Astrocyte (in vitro differentiated cells and primary cell): ENCODE results near the gene CACNA1C.

ENCODE experiments used
- EZH2 ChIP-seq: IDR thresholded peaks from 2 replicates; pipeline ENCODE4 v1.6.1; 2012; ENCODE audit warnings: mild to moderate bottlenecking, low read length, inconsistent platforms; ENCODE audit not compliant: insufficient read depth
- TF ChIP-seq, protein P1 (sequence below): IDR thresholded peaks from 2 replicates; pipeline ENCODE4 v1.5.1; 2011; ENCODE audit warnings: low read depth, mild to moderate bottlenecking, inconsistent platforms, low read length, moderate library complexity; ENCODE audit not compliant: insufficient read depth

DNA sequence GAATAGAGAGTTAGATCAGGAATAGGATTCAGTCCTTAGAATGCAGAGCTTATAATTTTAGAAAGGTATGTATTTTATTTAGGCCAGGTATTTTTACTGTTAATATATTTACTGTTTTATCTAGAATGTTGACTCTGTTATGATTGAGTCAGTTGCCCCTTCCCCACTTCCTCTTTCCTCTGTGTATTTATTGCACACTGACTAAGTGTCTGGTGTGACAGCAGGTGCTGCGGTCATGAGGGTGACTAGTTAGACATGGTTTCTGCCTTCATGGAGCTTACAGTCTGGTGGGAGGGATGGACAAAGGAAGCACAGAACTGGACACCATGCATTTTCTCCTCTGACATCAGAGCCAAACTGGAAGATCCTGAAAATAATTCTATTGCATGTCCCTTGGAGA lies 159.8 kb downstream of the CACNA1C start:
- TF ChIP-seq, protein P1, sequence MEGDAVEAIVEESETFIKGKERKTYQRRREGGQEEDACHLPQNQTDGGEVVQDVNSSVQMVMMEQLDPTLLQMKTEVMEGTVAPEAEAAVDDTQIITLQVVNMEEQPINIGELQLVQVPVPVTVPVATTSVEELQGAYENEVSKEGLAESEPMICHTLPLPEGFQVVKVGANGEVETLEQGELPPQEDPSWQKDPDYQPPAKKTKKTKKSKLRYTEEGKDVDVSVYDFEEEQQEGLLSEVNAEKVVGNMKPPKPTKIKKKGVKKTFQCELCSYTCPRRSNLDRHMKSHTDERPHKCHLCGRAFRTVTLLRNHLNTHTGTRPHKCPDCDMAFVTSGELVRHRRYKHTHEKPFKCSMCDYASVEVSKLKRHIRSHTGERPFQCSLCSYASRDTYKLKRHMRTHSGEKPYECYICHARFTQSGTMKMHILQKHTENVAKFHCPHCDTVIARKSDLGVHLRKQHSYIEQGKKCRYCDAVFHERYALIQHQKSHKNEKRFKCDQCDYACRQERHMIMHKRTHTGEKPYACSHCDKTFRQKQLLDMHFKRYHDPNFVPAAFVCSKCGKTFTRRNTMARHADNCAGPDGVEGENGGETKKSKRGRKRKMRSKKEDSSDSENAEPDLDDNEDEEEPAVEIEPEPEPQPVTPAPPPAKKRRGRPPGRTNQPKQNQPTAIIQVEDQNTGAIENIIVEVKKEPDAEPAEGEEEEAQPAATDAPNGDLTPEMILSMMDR, result no peak
- TF ChIP-seq EZH2, result no peak
